Astrocyte (in vitro differentiated cells and primary cell): ENCODE measurements around the gene N4BP3. TPM values are rescaled to one million over a fixed set of nuclear protein-coding genes. Genes with fewer than 3 reads are reported as not detected.

Source experiments
- DNase-seq: peaks from one replicate; pipeline ENCODE4 v3.0.0-alpha.2; 2010; ENCODE audit warnings: low read depth
- FAIRE-seq: peaks from 2 replicates; lab custom pipeline; 2011; peaks lifted over from hg19 to GRCh38; lab: Jason Lieb, UNC
- H2AFZ ChIP-seq: 2 replicates; pipeline ENCODE4 v1.6.0; 2012; ENCODE audit warnings: low read depth, low read length, inconsistent platforms
- H3K27ac ChIP-seq: 2 replicates; pipeline ENCODE4 v1.5.1; 2011; ENCODE audit warnings: low read depth, low read length, inconsistent platforms
- H3K27me3 ChIP-seq: 2 replicates; pipeline ENCODE4 v1.6.0; 2011; ENCODE audit warnings: low read length, inconsistent platforms; ENCODE audit not compliant: insufficient read depth
- H3K36me3 ChIP-seq: 2 replicates; pipeline ENCODE4 v1.5.1; 2011; ENCODE audit warnings: low read length, inconsistent platforms; ENCODE audit not compliant: insufficient read depth
- H3K4me1 ChIP-seq: 2 replicates; pipeline ENCODE4 v1.5.1; 2011; ENCODE audit warnings: low read length, inconsistent platforms; ENCODE audit not compliant: insufficient read depth
- H3K4me2 ChIP-seq: 2 replicates; pipeline ENCODE4 v1.6.0; 2012; ENCODE audit warnings: low read length, inconsistent platforms
- H3K4me3 ChIP-seq: 2 replicates; pipeline ENCODE4 v1.5.1; 2011; ENCODE audit warnings: low read depth, mild to moderate bottlenecking, low read length, inconsistent platforms; ENCODE audit not compliant: insufficient read depth
- H3K79me2 ChIP-seq: 2 replicates; pipeline ENCODE4 v1.6.0; 2012; ENCODE audit warnings: mild to moderate bottlenecking, low read length, inconsistent platforms; ENCODE audit not compliant: insufficient read depth
- H3K9ac ChIP-seq: 2 replicates; pipeline ENCODE4 v1.6.0; 2012; ENCODE audit warnings: mild to moderate bottlenecking, low read length, inconsistent platforms
- H3K9me3 ChIP-seq: 2 replicates; pipeline ENCODE4 v1.5.1; 2012; ENCODE audit warnings: low read depth, mild to moderate bottlenecking, low read length, inconsistent platforms; ENCODE audit not compliant: insufficient read depth
- H4K20me1 ChIP-seq: 2 replicates; pipeline ENCODE4 v1.6.0; 2012; ENCODE audit warnings: low read length, inconsistent platforms; ENCODE audit not compliant: insufficient read depth
- H3K27ac Mint-ChIP-seq: one replicate; pipeline ENCODE4 v1.8.0; 2021; ENCODE audit warnings: mild to moderate bottlenecking, mixed read lengths; ENCODE audit not compliant: unreplicated experiment
- H3K27me3 Mint-ChIP-seq: one replicate; pipeline ENCODE4 v1.8.0; 2021; ENCODE audit warnings: low read depth, mixed read lengths; ENCODE audit not compliant: unreplicated experiment
- H3K36me3 Mint-ChIP-seq: one replicate; pipeline ENCODE4 v1.8.0; 2021; ENCODE audit warnings: low read depth, mixed read lengths; ENCODE audit not compliant: unreplicated experiment
- H3K4me1 Mint-ChIP-seq: one replicate; pipeline ENCODE4 v1.8.0; 2021; ENCODE audit warnings: low read depth, mixed read lengths; ENCODE audit not compliant: unreplicated experiment
- H3K4me3 Mint-ChIP-seq: one replicate; pipeline ENCODE4 v1.8.0; 2021; ENCODE audit warnings: mild to moderate bottlenecking, moderate library complexity, mixed read lengths; ENCODE audit not compliant: unreplicated experiment
- H3K9me3 Mint-ChIP-seq: one replicate; pipeline ENCODE4 v1.8.0; 2021; ENCODE audit warnings: mild to moderate bottlenecking, mixed read lengths; ENCODE audit not compliant: unreplicated experiment
- CTCF ChIP-seq: IDR thresholded peaks from 2 replicates; pipeline ENCODE4 v1.5.1; 2011; ENCODE audit warnings: low read depth, mild to moderate bottlenecking, inconsistent platforms, low read length, moderate library complexity; ENCODE audit not compliant: insufficient read depth
- EZH2 ChIP-seq: IDR thresholded peaks from 2 replicates; pipeline ENCODE4 v1.6.1; 2012; ENCODE audit warnings: mild to moderate bottlenecking, low read length, inconsistent platforms; ENCODE audit not compliant: insufficient read depth
- total RNA-seq: library from RNA; stranded (reverse); gene quantifications from 2 replicates; pipeline ENCODE4 v1.2.1, GENCODE V29; 2021

N4BP3 gene
- total RNA-seq, 1 donor from 2014 or later = 1.3 TPM

- no peak for TF ChIP-seq CTCF
- no peak for TF ChIP-seq EZH2
- H3K4me3 ChIP-seq = no peak overlapping the region
- H3K4me1 Mint-ChIP-seq = no peaks in the 10 kb centered on the region
- H3K9me3 ChIP-seq = no peaks in the 10 kb centered on the region
- no peaks in the 10 kb centered on the region for H3K36me3 Mint-ChIP-seq
- H4K20me1 ChIP-seq = no peaks in the 10 kb centered on the region
- FAIRE-seq (no peak), DNase-seq (no peak)
- peaks cover 27% of the 10 kb centered on the region for H3K27me3 Mint-ChIP-seq
- no peak overlapping the region for H3K27ac ChIP-seq
- no peaks in the 10 kb centered on the region for H3K4me1 ChIP-seq
- H3K27ac Mint-ChIP-seq = no peak overlapping the region
- no peaks in the 10 kb centered on the region for H3K36me3 ChIP-seq
- H3K9me3 Mint-ChIP-seq = no peaks in the 10 kb centered on the region
- no peak overlapping the region for H3K4me2 ChIP-seq
- H3K4me3 Mint-ChIP-seq = no peak overlapping the region
- no peaks in the 10 kb centered on the region for H3K79me2 ChIP-seq
- H3K9ac ChIP-seq = no peak overlapping the region
- no peak overlapping the region for H2AFZ ChIP-seq
- H3K27me3 ChIP-seq = no peaks in the 10 kb centered on the region
These were observed 7.2 kb upstream of the N4BP3 start for GRCh38 chr5:178106086-178106485.

GRCh38 chr5:178106556-178107239 lies 6.6 kb upstream of the N4BP3 start:
- Histone ChIP-seq H3K27me3 (no peaks in the 10 kb centered on the region), H3K9me3 (no peaks in the 10 kb centered on the region), H3K4me1 (no peaks in the 10 kb centered on the region), H4K20me1 (no peaks in the 10 kb centered on the region), H3K36me3 (no peaks in the 10 kb centered on the region), H3K27ac (no peak overlapping the region), H2AFZ (no peak overlapping the region), H3K4me3 (no peak overlapping the region), H3K9ac (no peak overlapping the region), H3K4me2 (no peak overlapping the region), H3K79me2 (no peaks in the 10 kb centered on the region)
- peaks cover 28% of the 10 kb centered on the region for H3K27me3 Mint-ChIP-seq
- TF ChIP-seq CTCF (no peak), EZH2 (no peak)
- no peaks in the 10 kb centered on the region for H3K36me3 Mint-ChIP-seq
- H3K4me1 Mint-ChIP-seq = no peaks in the 10 kb centered on the region
- H3K27ac Mint-ChIP-seq = no peak overlapping the region
- DNase-seq (no peak), FAIRE-seq (no peak)
- H3K4me3 Mint-ChIP-seq = no peak overlapping the region
- H3K9me3 Mint-ChIP-seq = no peaks in the 10 kb centered on the region

GRCh38 chr5:178107756-178108310 lies 5.5 kb upstream of the N4BP3 start:
- Mint-ChIP-seq H3K27me3 (peaks cover 31% of the 10 kb centered on the region), H3K9me3 (no peaks in the 10 kb centered on the region), H3K4me3 (no peak overlapping the region), H3K36me3 (no peaks in the 10 kb centered on the region), H3K27ac (no peak overlapping the region), H3K4me1 (no peaks in the 10 kb centered on the region)
- DNase-seq (no peak), FAIRE-seq (no peak)
- H3K36me3 ChIP-seq = no peaks in the 10 kb centered on the region
- no peak overlapping the region for H3K27ac ChIP-seq
- H3K9me3 ChIP-seq = no peaks in the 10 kb centered on the region
- peaks cover 5% of the 10 kb centered on the region for H3K27me3 ChIP-seq
- H2AFZ ChIP-seq = no peak overlapping the region
- H3K4me1 ChIP-seq = no peaks in the 10 kb centered on the region
- H3K9ac ChIP-seq = no peak overlapping the region
- TF ChIP-seq CTCF (no peak), EZH2 (no peak)
- no peak overlapping the region for H3K4me3 ChIP-seq
- H3K79me2 ChIP-seq = no peaks in the 10 kb centered on the region
- no peak overlapping the region for H3K4me2 ChIP-seq
- no peaks in the 10 kb centered on the region for H4K20me1 ChIP-seq
